GM10248 (cell line): Measurements from ENCODE around the gene VPS13A.

Source experiments
- CTCF ChIA-PET: fragments of 300-600 bp; sonication (Branson Sonifier 250); formaldehyde crosslinking; extraction: SDS; loops from one replicate; lab custom pipeline; 2021; ENCODE audit warnings: antibody characterized with exemption; lab: Yijun Ruan, JAX
- POLR2A ChIA-PET: fragments of 350-650 bp; sonication (Branson Sonifier 250); formaldehyde crosslinking; extraction: SDS; loops from one replicate; lab custom pipeline; 2020; ENCODE audit warnings: antibody characterized with exemption; lab: Yijun Ruan, JAX
- DNase-seq: peaks from one replicate; pipeline ENCODE4 v3.0.0; 2012; ENCODE audit errors: extremely low spot score
- CTCF ChIP-seq: IDR thresholded peaks from 2 replicates; pipeline ENCODE4 v1.5.1; 2012; ENCODE audit warnings: mild to moderate bottlenecking, low read depth; ENCODE audit errors: extremely low read depth, missing control alignments, control extremely low read depth

VPS13A gene

GRCh38 chr9:77177143-77177893, at the start of gene VPS13A:
Gene VPS13A, plus strand, starts transcription at chr9:77177534. Its CDS starts 171 bp downstream, at chr9:77177705.
- peak; percentile 93 for DNase-seq
- CTCF ChIA-PET: interaction anchor here (0.6 to 3.8 kb wide), 7 partner anchors 10 to 421 kb away, joined by 3 to 35 read pairs (median 3); no protein-coding TSS in a partner anchor
- TF ChIP-seq CTCF: peak; percentile 42
- POLR2A ChIA-PET: no interaction called here

- CTCF ChIA-PET: interaction anchor here (1.0 kb wide), 1 partner anchor 21 kb away, joined by 3 read pairs; no protein-coding TSS in a partner anchor
- POLR2A ChIA-PET: no interaction called here
- no peak for DNase-seq
- no peak for TF ChIP-seq CTCF
These were observed 49.1 kb upstream of the VPS13A start for GRCh38 chr9:77128125-77128789.

- POLR2A ChIA-PET: no interaction called here
These were observed 45.9 kb upstream of the VPS13A start for GRCh38 chr9:77131399-77131798.

GRCh38 chr9:77133011-77133410, 44.3 kb upstream of the VPS13A start:
- TF ChIP-seq CTCF: no peak
- ChIA-PET CTCF (interaction anchor here (1.4 kb wide), 1 partner anchor 325 kb away, joined by 3 read pairs; no protein-coding TSS in a partner anchor), POLR2A (no interaction called here)
- no peak for DNase-seq

More at GRCh38 chr9:77131399-77131798, 45.9 kb upstream of the VPS13A start:
- CTCF ChIA-PET: interaction anchor here (1.2 to 1.4 kb wide), 2 partner anchors 15 to 18 kb away, joined by 3 read pairs; no protein-coding TSS in a partner anchor
- DNase-seq: no peak
- no peak for TF ChIP-seq CTCF

GRCh38 chr9:77142366-77142765, 35.0 kb upstream of the VPS13A start:
- CTCF ChIA-PET: interaction anchor here (1.3 kb wide), 1 partner anchor 13 kb away, joined by 4 read pairs; no protein-coding TSS in a partner anchor
- no peak for DNase-seq
- POLR2A ChIA-PET: no interaction called here
- TF ChIP-seq CTCF: no peak

- CTCF ChIA-PET: interaction anchor here (1.1 to 1.6 kb wide), 6 partner anchors 8 to 702 kb away, joined by 3 to 5 read pairs (median 4); no protein-coding TSS in a partner anchor
- DNase-seq: no peak
- POLR2A ChIA-PET: no interaction called here
- no peak for TF ChIP-seq CTCF
These were observed 27.5 kb upstream of the VPS13A start for GRCh38 chr9:77149879-77150278.
